ENCODE measurements around the gene C1QTNF1.

DNA sequence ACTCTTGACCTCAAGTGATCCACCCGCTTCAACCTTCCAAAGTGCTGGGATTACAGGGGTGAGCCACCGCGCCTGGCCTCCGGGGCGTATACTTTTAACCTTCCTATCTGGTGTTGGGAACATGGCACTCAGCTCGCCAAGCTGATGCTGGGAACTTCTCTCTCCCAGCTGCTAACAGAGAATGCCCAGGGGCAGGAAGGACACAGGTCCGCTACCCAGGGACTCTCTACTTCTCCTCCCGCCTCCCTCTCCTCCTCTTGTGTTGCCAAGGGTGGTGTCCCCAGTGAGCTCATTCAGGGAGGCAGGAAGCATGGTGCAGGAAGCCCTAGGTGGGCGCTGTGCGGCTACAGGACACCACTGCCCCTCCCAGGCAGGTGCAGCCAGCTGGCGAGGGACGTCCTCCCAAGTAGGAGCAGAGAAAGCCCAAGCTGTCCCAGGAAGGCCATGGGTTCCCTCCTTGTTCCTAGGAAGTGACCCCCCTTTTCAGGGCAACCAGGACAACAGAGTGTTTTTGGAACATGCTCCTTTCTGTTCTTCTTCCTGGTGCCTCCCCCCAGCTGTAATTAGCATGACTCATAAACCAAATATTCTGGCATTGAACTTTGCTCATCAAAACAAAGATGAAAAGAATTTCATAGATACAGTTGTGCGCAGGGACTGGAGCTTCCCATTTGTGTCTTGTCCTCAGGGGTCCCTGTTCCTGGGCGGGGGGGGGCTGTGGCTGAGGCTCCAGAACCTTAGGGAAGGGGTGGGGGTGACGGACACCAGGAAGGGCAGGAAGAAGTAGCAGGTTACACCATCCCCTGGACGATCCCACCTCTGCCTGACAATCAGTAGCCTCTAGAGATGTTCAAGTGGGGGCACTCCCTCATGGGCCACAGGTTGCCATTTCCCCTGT, 2.7 kb downstream of the C1QTNF1 start:
- TF ChIP-seq, protein P1, sequence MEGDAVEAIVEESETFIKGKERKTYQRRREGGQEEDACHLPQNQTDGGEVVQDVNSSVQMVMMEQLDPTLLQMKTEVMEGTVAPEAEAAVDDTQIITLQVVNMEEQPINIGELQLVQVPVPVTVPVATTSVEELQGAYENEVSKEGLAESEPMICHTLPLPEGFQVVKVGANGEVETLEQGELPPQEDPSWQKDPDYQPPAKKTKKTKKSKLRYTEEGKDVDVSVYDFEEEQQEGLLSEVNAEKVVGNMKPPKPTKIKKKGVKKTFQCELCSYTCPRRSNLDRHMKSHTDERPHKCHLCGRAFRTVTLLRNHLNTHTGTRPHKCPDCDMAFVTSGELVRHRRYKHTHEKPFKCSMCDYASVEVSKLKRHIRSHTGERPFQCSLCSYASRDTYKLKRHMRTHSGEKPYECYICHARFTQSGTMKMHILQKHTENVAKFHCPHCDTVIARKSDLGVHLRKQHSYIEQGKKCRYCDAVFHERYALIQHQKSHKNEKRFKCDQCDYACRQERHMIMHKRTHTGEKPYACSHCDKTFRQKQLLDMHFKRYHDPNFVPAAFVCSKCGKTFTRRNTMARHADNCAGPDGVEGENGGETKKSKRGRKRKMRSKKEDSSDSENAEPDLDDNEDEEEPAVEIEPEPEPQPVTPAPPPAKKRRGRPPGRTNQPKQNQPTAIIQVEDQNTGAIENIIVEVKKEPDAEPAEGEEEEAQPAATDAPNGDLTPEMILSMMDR (IDR thresholded peaks at IDR 0.05), result no peak
- TF ChIP-seq POLR2A (IDR thresholded peaks at IDR 0.05), result no peak
